ENCODE measurements around the gene AFAP1. TPM values are rescaled to one million over a fixed set of nuclear protein-coding genes. Genes with fewer than 3 reads are reported as not detected.

AFAP1 gene
- total and polyA plus RNA-seq, 2 of the 4 experiments (the other 2 are of a cell fraction): 48.2 to 80.9 TPM

DNA sequence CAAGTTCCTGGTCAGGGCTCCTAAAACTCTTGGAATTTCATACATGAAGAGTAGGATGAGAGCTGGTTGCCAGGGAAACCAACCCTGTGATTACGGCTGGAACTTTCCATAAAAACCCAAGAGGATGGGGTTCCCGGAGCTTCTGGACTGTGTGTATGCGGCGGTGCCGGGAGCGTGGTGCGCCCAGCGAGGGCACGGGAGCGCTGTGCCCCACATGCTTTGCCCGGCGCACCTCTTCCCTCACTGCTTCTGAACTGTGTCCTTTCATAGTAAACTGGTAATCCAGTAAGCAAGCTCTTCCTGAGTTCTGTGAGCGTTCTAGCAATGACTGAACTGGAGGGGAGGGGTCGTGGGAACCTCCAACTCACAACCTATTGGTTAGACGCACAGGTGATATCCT, 152.6 kb downstream of the AFAP1 start:
- Histone ChIP-seq H3K4me3 (ENCODE audit: insufficient read depth, low read depth, low read length) (no peak overlapping the region), H2BK5ac (ENCODE audit: low read depth, low read length, poor library complexity, severe bottlenecking) (no peak overlapping the region), H3K4me1 (ENCODE audit: control insufficient read depth, insufficient read depth, low read length) (peaks cover 3% of the 10 kb centered on the region), H4K20me1 (ENCODE audit: insufficient read depth, low read length) (peaks cover 33% of the 10 kb centered on the region), H3K9ac (ENCODE audit: low read depth, low read length) (no peak overlapping the region), H3K23ac (ENCODE audit: low read depth, low read length) (no peak overlapping the region), H4K5ac (ENCODE audit: low read depth, low read length) (no peak overlapping the region), H3K56ac (ENCODE audit: extremely low read depth, insufficient read depth, low read length) (no peak overlapping the region), H3K27ac (ENCODE audit: insufficient read depth, low read length) (no peak overlapping the region), H3K14ac (replicated peaks; ENCODE audit: low read depth, low read length) (no peak overlapping the region), H3K18ac (ENCODE audit: low read depth, low read length) (no peak overlapping the region), H2AFZ (replicated peaks; ENCODE audit: low read length, poor library complexity) (no peak overlapping the region), H3K27me3 (ENCODE audit: control insufficient read depth, insufficient read depth, low read length) (no peaks in the 10 kb centered on the region), H2AK9ac (replicated peaks; ENCODE audit: low read depth, low read length, poor library complexity) (no peak overlapping the region), H3K9me3 (ENCODE audit: control insufficient read depth, insufficient read depth, low read length) (no peaks in the 10 kb centered on the region), H3K4ac (ENCODE audit: low read depth, low read length) (no peak overlapping the region), H3K79me1 (ENCODE audit: low read depth in 1 of 2, low read length in 2 of 2) (peaks cover 39 to 78% of the 10 kb centered on the region in 2 experiments), H3K9me1 (ENCODE audit: insufficient read depth, low read length) (peaks cover 8% of the 10 kb centered on the region), H3K4me2 (ENCODE audit: low read depth, low read length) (no peak overlapping the region), H4K8ac (ENCODE audit: low read depth in 2 of 2, low read length in 2 of 2) (no peak overlapping the region), H2AK5ac (ENCODE audit: low read depth, low read length) (no peak overlapping the region), H2BK20ac (ENCODE audit: low read depth, low read length) (no peak overlapping the region), H4K91ac (ENCODE audit: insufficient read depth, low read depth, low read length) (no peak overlapping the region), H2BK15ac (ENCODE audit: low read depth, low read length) (no peak overlapping the region), H3K36me3 (ENCODE audit: control insufficient read depth, insufficient read depth, low read length) (peaks cover 63% of the 10 kb centered on the region), H2BK120ac (ENCODE audit: low read depth, low read length) (no peak overlapping the region)
- WGBS, 2 experiments (ENCODE audit: extremely low coverage in 2 of 2, insufficient read length in 1 of 2): no CpG with 5 or more reads among the region's 15 CpGs
- TF ChIP-seq CHD1 (IDR thresholded peaks at IDR 0.05; ENCODE audit: low read depth, low read length) (no peak), BHLHE40 (IDR thresholded peaks at IDR 0.05; ENCODE audit: low read depth, low read length) (no peak), CEBPB (IDR thresholded peaks at IDR 0.05; ENCODE audit: low read depth, low read length) (no peak), RFX5 (IDR thresholded peaks at IDR 0.05; ENCODE audit: low read depth, low read length) (no peak), FOS (IDR thresholded peaks at IDR 0.05; ENCODE audit: low read depth, low read length) (no peak)
- TF ChIP-seq, protein P1, sequence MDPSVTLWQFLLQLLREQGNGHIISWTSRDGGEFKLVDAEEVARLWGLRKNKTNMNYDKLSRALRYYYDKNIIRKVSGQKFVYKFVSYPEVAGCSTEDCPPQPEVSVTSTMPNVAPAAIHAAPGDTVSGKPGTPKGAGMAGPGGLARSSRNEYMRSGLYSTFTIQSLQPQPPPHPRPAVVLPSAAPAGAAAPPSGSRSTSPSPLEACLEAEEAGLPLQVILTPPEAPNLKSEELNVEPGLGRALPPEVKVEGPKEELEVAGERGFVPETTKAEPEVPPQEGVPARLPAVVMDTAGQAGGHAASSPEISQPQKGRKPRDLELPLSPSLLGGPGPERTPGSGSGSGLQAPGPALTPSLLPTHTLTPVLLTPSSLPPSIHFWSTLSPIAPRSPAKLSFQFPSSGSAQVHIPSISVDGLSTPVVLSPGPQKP (IDR thresholded peaks at IDR 0.05; ENCODE audit: borderline replicate concordance, low read depth, low read length): no peak
- in situ Hi-C loops (cut with MboI; ENCODE audit: low sequenced_read_pairs): no loop called here
- intact Hi-C loops (cut with micrococcal nuclease): no loop called here
- BruUV-seq (replicated peaks): no TSS peak
- DNase-seq (no peak), ATAC-seq (ENCODE audit: low read depth) (no peak)
- dilution Hi-C loops (cut with HindIII; ENCODE audit: low sequenced_read_pairs, unreplicated experiment): no loop called here
- ChIA-PET POLR2A (ENCODE audit: unreplicated experiment) (no interaction called here), CTCF (no interaction called here)

All from IMR-90 (cell line).